A549 (cell line): ENCODE data around the gene ACOT7. TPM values are rescaled to one million over a fixed set of nuclear protein-coding genes. Genes with fewer than 3 reads are reported as not detected.

ENCODE experiments used
- ATAC-seq, 2 experiments: fragments of 200-7000 bp in 1 of 2; fragments of >200 bp in 1 of 2; cut with Nextera tagmentation in 1 of 2; cut with Tn5 transposase in 1 of 2; 3 replicates each; pipeline versions ENCODE4 v1.8.0 to v1.9.1; 2018 to 2020; ENCODE audit warnings: mild to moderate bottlenecking in 1 of 2, moderate library complexity in 1 of 2
- CTCF ChIA-PET: fragments of 300-600 bp; sonication (Branson Sonifier 250); formaldehyde crosslinking; extraction: SDS; loops from one replicate; lab custom pipeline; 2021; ENCODE audit warnings: antibody characterized with exemption, inconsistent platforms; lab: Yijun Ruan, JAX
- POLR2A ChIA-PET: fragments of 350-600 bp; formaldehyde crosslinking; extraction: SDS; loops from one replicate; lab custom pipeline; 2021; ENCODE audit warnings: antibody characterized with exemption, inconsistent platforms; lab: Yijun Ruan, JAX
- DNase-seq, 2 experiments: peaks; one replicate each; pipeline versions ENCODE4 v3.0.0 to v3.0.0-alpha.2; 2011 to 2016; ENCODE audit warnings: low read depth in 1 of 2, low spot score in 1 of 2
- FAIRE-seq: peaks from 2 replicates; lab custom pipeline; 2011; peaks lifted over from hg19 to GRCh38; lab: Jason Lieb, UNC
- H3K27ac ChIP-seq, 2 experiments: fragments of >200 bp; sonication (Bioruptor Twin); formaldehyde crosslinking; 3 replicates each; pipeline ENCODE4 v1.5.1; 2016 to 2017
- H3K4me1 ChIP-seq: fragments of >200 bp; sonication (Bioruptor Twin); formaldehyde crosslinking; 3 replicates; pipeline ENCODE4 v1.6.1; 2016
- H3K4me2 ChIP-seq: fragments of >200 bp; sonication (Bioruptor Twin); formaldehyde crosslinking; 3 replicates; pipeline ENCODE4 v1.6.1; 2016
- H3K4me3 ChIP-seq: fragments of >200 bp; sonication (Bioruptor Twin); formaldehyde crosslinking; 3 replicates; pipeline ENCODE4 v1.5.1; 2016
- H3K9me3 ChIP-seq: fragments of >200 bp; sonication (Bioruptor Twin); formaldehyde crosslinking; 3 replicates; pipeline ENCODE4 v1.6.1; 2016
- BHLHE40 ChIP-seq: IDR thresholded peaks from 2 replicates; pipeline ENCODE4 v1.6.1; 2012; ENCODE audit warnings: low read depth, low read length, inconsistent platforms
- CBX2 ChIP-seq: fragments of 200-600 bp; sonication (generic); IDR thresholded peaks from 2 replicates; pipeline ENCODE4 v1.6.1; 2016; ENCODE audit warnings: low read depth, mild to moderate bottlenecking, borderline replicate concordance
- HDAC2 ChIP-seq: fragments of 200-600 bp; sonication (generic); IDR thresholded peaks from 2 replicates; pipeline ENCODE4 v1.6.1; 2016
- HOXA7 ChIP-seq: fragments of 250-450 bp; sonication (Bioruptor Pico); IDR thresholded peaks from 2 replicates; pipeline ENCODE4 v1.5.0; 2020; ENCODE audit warnings: mild to moderate bottlenecking, moderate library complexity
- KDM5A ChIP-seq: fragments of 200-600 bp; sonication (generic); IDR thresholded peaks from 2 replicates; pipeline ENCODE4 v1.6.1; 2016; ENCODE audit warnings: antibody characterized with exemption, mild to moderate bottlenecking
- MAFK ChIP-seq: fragments of 450-650 bp; IDR thresholded peaks from 2 replicates; pipeline ENCODE4 v1.6.1; 2014; ENCODE audit not compliant: partially characterized antibody
- NFE2L2 ChIP-seq: fragments of 150-350 bp; conservative IDR thresholded peaks from 2 replicates; pipeline ENCODE4 v1.6.1; 2014; ENCODE audit warnings: low read length
- RAD21 ChIP-seq, 2 experiments: fragments of >200 bp in 1 of 2; sonication (Bioruptor Twin) in 1 of 2; formaldehyde crosslinking in 1 of 2; IDR thresholded peaks in 1 of 2; conservative IDR thresholded peaks in 1 of 2; 2 replicates in 1 of 2; 3 replicates in 1 of 2; pipeline ENCODE4 v1.6.1; 2012 to 2018; ENCODE audit warnings: inconsistent platforms in 1 of 2
- RFX5 ChIP-seq: fragments of 450-650 bp; IDR thresholded peaks from 2 replicates; pipeline ENCODE4 v1.7.1; 2014; ENCODE audit warnings: antibody characterized with exemption, mild to moderate bottlenecking, moderate library complexity
- RNF2 ChIP-seq: fragments of 200-600 bp; sonication (generic); IDR thresholded peaks from 2 replicates; pipeline ENCODE4 v1.6.1; 2016; ENCODE audit warnings: low read depth, mild to moderate bottlenecking, antibody characterized with exemption, moderate library complexity, borderline replicate concordance
- SMC3 ChIP-seq: fragments of >200 bp; sonication (Bioruptor Twin); formaldehyde crosslinking; IDR thresholded peaks from 3 replicates; pipeline ENCODE4 v1.6.1; 2018; ENCODE audit warnings: inconsistent platforms
- TFCP2L1 ChIP-seq: fragments of 250-450 bp; sonication (Bioruptor Pico); IDR thresholded peaks from 2 replicates; pipeline ENCODE4 v1.5.0; 2021; ENCODE audit warnings: mild to moderate bottlenecking
- ZFP36 ChIP-seq: fragments of 450-650 bp; IDR thresholded peaks from 2 replicates; pipeline ENCODE4 v1.6.1; 2014; ENCODE audit warnings: borderline replicate concordance; ENCODE audit not compliant: partially characterized antibody
- WGBS: methylation state at CpG from one replicate; pipeline ENCODE4 v1.1.6; 2017; ENCODE audit errors: missing lambda C conversion rate; 5-methylcytosine and 5-hydroxymethylcytosine counted together
- polyA plus RNA-seq, 4 experiments: library from polyadenylated mRNA; depleted of rRNA in 3 of 4; stranded (reverse); fragments of >200 nt; fragmentation: RNase III in 1 of 4; extraction: RNeasy Plus Mini Kit Qiagen cat#74134 plus additional on column Dnase treatment in 1 of 4; gene quantifications; 2 replicates in 3 of 4; 3 replicates in 1 of 4; pipeline ENCODE4 v1.2.3, GENCODE V29; 2011 to 2017
- TF ChIP-seq, protein P1 (sequence below): fragments of 250-450 bp; sonication (Bioruptor Pico); IDR thresholded peaks from 2 replicates; pipeline ENCODE4 v1.5.0; 2020; ENCODE audit warnings: low read depth, mild to moderate bottlenecking, moderate library complexity
- TF ChIP-seq, protein P2 (sequence below): fragments of >200 bp; sonication (Bioruptor Twin); formaldehyde crosslinking; IDR thresholded peaks from 3 replicates; pipeline ENCODE4 v1.5.1; 2016
- TF ChIP-seq, protein P3 (sequence below): IDR thresholded peaks from 2 replicates; pipeline ENCODE4 v1.6.1; 2012
- TF ChIP-seq, protein P4 (sequence below): fragments of 450-650 bp; IDR thresholded peaks from 2 replicates; pipeline ENCODE4 v1.6.1; 2014; ENCODE audit warnings: antibody characterized with exemption
- TF ChIP-seq, protein P5 (sequence below): IDR thresholded peaks from 2 replicates; pipeline ENCODE4 v1.6.1; 2012

Gene ACOT7
- polyA plus RNA-seq, 2 of the 4 experiments (the other 2 are of a cell fraction): 48.0 to 49.6 TPM

DNA sequence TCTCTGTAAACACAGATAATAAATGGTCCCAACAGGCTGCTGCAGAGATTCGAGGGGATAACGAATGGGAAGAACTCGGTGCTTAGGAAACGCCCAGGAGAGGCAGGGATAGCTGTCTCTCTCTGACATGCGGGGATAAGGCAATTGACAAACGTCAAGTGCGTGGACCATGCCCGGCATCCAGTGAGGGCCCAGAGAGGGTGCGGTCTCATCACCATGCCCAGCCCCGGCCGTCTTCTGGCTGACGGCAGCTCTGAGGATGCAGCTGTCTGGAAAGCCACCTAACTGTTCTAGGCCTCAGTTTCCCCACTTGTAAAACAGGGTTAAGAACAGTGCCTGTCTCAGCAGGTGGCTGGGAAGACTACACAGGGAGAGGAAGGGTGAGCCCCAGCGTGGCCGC, 48.1 kb downstream of the ACOT7 start (continued):
- TF ChIP-seq RNF2 (no peak), KDM5A (no peak)
- TF ChIP-seq, protein P1, sequence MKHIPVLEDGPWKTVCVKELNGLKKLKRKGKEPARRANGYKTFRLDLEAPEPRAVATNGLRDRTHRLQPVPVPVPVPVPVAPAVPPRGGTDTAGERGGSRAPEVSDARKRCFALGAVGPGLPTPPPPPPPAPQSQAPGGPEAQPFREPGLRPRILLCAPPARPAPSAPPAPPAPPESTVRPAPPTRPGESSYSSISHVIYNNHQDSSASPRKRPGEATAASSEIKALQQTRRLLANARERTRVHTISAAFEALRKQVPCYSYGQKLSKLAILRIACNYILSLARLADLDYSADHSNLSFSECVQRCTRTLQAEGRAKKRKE (CRISPR knock-in tag): no peak

DNA sequence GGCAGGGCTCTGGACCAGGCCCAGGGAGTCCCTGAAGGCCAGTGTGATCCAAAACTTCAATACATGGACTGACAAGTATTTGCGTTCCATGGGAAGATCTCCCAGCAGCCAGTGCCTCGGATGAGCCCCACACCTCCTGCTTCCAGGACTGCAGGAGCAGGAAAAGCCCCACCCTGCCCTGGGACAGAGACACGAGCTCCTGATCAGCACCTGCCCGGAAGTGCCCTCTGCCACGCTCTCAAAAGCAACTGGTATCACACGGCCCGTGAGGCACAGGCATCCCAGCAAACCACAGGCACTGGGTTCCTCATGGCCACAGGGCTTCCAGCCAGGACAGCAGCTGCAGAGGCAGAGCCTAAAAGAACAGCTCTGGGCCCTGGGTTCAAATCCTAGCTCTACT, 48.6 kb downstream of the ACOT7 start:
- POLR2A ChIA-PET: no interaction called here
- H3K4me2 ChIP-seq: no peak overlapping the region
- TF ChIP-seq HOXA7 (CRISPR knock-in tag): no peak
- TF ChIP-seq, all 56 proteins: peak for 0
- CTCF ChIA-PET: interaction anchor here (1.1 to 17.9 kb wide), 9 partner anchors 23 to 145 kb away, joined by 3 to 250 read pairs (median 5); partner anchors contain the start of gene HES3
- Histone ChIP-seq H3K9me3 (no peaks in the 10 kb centered on the region), H3K4me3 (no peak overlapping the region), H3K4me1 (peaks cover 19% of the 10 kb centered on the region), H3K27ac (no peak overlapping the region)
- ATAC-seq (no peak), DNase-seq (no peak), FAIRE-seq (no peak)
- 87% methylated on average over 7 of the region's 7 CpGs for WGBS

DNA sequence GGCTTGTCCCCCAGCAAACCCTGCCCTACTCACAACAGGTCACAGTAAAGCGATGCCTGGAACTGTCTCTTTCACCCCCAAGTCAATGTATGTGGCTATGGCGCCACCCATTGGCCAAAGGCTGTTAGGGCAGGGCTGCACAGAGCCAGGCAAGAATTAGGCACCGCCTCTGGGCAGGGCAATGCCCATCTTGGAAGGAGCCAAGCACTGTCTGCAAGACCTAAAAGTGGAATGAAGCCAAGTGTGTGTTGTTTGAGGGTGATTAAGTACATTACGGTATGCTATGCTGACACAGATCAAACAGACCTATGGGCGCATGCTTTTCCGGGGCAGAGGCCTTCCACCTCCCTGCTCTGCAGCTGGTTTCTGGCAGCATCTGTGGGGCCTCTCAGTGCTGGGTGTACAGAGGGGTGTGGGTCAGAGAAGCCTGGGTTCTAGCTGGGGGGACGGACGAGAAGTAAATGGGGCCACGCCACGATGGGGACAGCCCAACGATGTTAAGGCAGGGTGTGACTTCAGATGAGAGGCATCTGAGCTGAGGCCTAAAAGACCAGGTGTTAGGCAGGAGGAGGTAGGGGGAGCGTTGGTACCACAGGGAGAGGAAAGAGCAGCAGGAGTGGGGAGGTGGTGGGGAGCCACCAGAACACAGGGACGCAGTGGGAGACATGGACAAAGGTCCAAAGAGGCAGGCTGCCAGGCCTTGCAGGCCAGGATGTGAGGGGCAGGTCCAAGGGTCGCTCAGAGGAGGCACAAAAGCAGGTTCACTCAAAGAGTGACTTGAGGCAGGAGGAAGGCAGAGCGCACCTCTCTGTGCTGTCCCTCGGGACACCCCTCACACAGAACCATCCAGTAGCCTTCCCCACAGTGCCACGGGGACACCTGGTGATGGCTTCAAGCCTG, 49.8 kb downstream of the ACOT7 start:
- H3K9me3 ChIP-seq: no peaks in the 10 kb centered on the region
- no peak for FAIRE-seq
- CTCF ChIA-PET: interaction anchor here (0.6 to 17.9 kb wide), 22 partner anchors 8 to 143 kb away, joined by 3 to 250 read pairs (median 5); partner anchors contain the start of gene HES3
- 24% methylated on average over 15 of the region's 17 CpGs for WGBS
- TF ChIP-seq ZFP36: no peak
- no peak for TF ChIP-seq BHLHE40
- no peak for TF ChIP-seq RFX5
- TF ChIP-seq RAD21 (conservative IDR thresholded peaks at IDR 0.05 in 1 of 2, IDR thresholded peaks at IDR 0.05 in 1 of 2): peak; percentile 83 to 86
- peak; percentile 71 for TF ChIP-seq SMC3
- TF ChIP-seq, protein P2, sequence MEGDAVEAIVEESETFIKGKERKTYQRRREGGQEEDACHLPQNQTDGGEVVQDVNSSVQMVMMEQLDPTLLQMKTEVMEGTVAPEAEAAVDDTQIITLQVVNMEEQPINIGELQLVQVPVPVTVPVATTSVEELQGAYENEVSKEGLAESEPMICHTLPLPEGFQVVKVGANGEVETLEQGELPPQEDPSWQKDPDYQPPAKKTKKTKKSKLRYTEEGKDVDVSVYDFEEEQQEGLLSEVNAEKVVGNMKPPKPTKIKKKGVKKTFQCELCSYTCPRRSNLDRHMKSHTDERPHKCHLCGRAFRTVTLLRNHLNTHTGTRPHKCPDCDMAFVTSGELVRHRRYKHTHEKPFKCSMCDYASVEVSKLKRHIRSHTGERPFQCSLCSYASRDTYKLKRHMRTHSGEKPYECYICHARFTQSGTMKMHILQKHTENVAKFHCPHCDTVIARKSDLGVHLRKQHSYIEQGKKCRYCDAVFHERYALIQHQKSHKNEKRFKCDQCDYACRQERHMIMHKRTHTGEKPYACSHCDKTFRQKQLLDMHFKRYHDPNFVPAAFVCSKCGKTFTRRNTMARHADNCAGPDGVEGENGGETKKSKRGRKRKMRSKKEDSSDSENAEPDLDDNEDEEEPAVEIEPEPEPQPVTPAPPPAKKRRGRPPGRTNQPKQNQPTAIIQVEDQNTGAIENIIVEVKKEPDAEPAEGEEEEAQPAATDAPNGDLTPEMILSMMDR: peak; percentile 75
- TF ChIP-seq NFE2L2: no peak
- TF ChIP-seq TFCP2L1 (CRISPR knock-in tag): no peak
- TF ChIP-seq, protein P3, sequence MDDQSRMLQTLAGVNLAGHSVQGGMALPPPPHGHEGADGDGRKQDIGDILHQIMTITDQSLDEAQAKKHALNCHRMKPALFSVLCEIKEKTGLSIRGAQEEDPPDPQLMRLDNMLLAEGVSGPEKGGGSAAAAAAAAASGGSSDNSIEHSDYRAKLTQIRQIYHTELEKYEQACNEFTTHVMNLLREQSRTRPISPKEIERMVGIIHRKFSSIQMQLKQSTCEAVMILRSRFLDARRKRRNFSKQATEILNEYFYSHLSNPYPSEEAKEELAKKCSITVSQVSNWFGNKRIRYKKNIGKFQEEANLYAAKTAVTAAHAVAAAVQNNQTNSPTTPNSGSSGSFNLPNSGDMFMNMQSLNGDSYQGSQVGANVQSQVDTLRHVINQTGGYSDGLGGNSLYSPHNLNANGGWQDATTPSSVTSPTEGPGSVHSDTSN: no peak
- TF ChIP-seq CBX2: no peak
- TF ChIP-seq, protein P4, sequence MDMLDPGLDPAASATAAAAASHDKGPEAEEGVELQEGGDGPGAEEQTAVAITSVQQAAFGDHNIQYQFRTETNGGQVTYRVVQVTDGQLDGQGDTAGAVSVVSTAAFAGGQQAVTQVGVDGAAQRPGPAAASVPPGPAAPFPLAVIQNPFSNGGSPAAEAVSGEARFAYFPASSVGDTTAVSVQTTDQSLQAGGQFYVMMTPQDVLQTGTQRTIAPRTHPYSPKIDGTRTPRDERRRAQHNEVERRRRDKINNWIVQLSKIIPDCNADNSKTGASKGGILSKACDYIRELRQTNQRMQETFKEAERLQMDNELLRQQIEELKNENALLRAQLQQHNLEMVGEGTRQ: no peak
- TF ChIP-seq, protein P5, sequence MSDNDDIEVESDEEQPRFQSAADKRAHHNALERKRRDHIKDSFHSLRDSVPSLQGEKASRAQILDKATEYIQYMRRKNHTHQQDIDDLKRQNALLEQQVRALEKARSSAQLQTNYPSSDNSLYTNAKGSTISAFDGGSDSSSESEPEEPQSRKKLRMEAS: 0 out of 2 replicates have a peak, but pooled peaks have one; percentile 16
- TF ChIP-seq HDAC2: no peak
- TF ChIP-seq MAFK: peak; percentile 35
- ATAC-seq: peak; percentile 86 to 93
- DNase-seq: peak; percentile 66 to 89
- peak overlapping the region; percentile 52 for H3K4me2 ChIP-seq
- peak overlapping the region; percentile 43 to 77; a peak in 5 of 6 replicates for H3K27ac ChIP-seq
- POLR2A ChIA-PET: no interaction called here
- H3K4me1 ChIP-seq: peaks cover 19% of the 10 kb centered on the region
- no peak overlapping the region for H3K4me3 ChIP-seq
